Measurements from ENCODE around the gene GCK.
"Not testable (repeated sequence)": the region's sequence is repeated elsewhere in the genome, so short reads cannot be mapped to it uniquely, and the experiment has no call there.

DNA sequence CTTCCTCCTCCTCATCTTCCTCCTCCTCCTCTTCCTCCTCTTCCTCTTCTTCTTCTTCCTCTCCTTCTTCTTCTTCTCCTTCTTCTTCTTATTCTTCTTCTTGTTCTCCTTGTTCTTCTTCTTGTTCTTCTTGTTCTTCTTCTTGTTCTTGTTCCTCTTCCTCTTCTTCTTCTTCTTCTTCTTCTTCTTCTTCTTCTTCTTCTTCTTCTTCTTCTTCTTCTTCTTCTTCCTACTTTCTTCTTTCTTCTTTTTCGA is 14.6 kb downstream of the GCK start:
- TF ChIP-seq CTCF (IDR thresholded peaks at IDR 0.05; ENCODE audit: low read depth, low read length, missing input control); YY1 (IDR thresholded peaks at IDR 0.05); TAF1 (conservative IDR thresholded peaks at IDR 0.05): not testable (repeated sequence)
- TF ChIP-seq, protein P1, sequence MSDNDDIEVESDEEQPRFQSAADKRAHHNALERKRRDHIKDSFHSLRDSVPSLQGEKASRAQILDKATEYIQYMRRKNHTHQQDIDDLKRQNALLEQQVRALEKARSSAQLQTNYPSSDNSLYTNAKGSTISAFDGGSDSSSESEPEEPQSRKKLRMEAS (IDR thresholded peaks at IDR 0.05) = not testable (repeated sequence)
